HAP-1 (cell line): ENCODE measurements around the gene CDH1.

Experiments
- DNase-seq, 2 experiments: peaks; one replicate each; pipeline ENCODE4 v3.0.0-alpha.2; 2016 to 2020; ENCODE audit warnings: low spot score in 2 of 2
- H3K27me3 ChIP-seq: fragments of 250-450 bp; sonication (Bioruptor Pico); 2 replicates; pipeline ENCODE4 v1.5.1; 2020; ENCODE audit warnings: low read depth, mild to moderate bottlenecking, moderate library complexity
- H3K36me3 ChIP-seq: fragments of 250-450 bp; sonication (Bioruptor Pico); replicated peaks from 2 replicates; pipeline ENCODE4 v1.5.1; 2020; ENCODE audit warnings: mild to moderate bottlenecking
- H3K4me1 ChIP-seq: fragments of 250-450 bp; sonication (Bioruptor Pico); 2 replicates; pipeline ENCODE4 v1.5.1; 2020; ENCODE audit warnings: mild to moderate bottlenecking
- H3K4me3 ChIP-seq: fragments of 250-450 bp; sonication (Bioruptor Pico); 2 replicates; pipeline ENCODE4 v1.5.1; 2020; ENCODE audit warnings: mild to moderate bottlenecking, moderate library complexity
- H3K9me3 ChIP-seq: fragments of 250-450 bp; sonication (Bioruptor Pico); 2 replicates; pipeline ENCODE4 v1.5.1; 2020; ENCODE audit warnings: mild to moderate bottlenecking, moderate library complexity
- in situ Hi-C: fragments of 300-500 bp; cut with MboI; formaldehyde crosslinking; loops from 3 replicates; pipeline ENCODE4 v1.14.3; 2020; ENCODE audit warnings: low sequenced_read_pairs, inconsistent platforms, mixed read lengths

The CDH1 gene

GRCh38 chr16:68848786-68849185 is 111.7 kb downstream of the CDH1 start:
- in situ Hi-C loops, result loop anchor here (5.0 kb wide), 1 partner anchor 269 kb away; no protein-coding TSS in a partner anchor
- no peak for DNase-seq
- no peaks in the 10 kb centered on the region for H3K36me3 ChIP-seq

GRCh38 chr16:68850481-68850880 is 113.4 kb downstream of the CDH1 start:
- Histone ChIP-seq H3K36me3 (no peaks in the 10 kb centered on the region), H3K4me1 (peaks cover 3% of the 10 kb centered on the region; the same call in 1 of the 2 replicates), H3K4me3 (no peak overlapping the region), H3K27me3 (no peaks in the 10 kb centered on the region), H3K9me3 (no peaks in the 10 kb centered on the region)
- DNase-seq, result no peak
- in situ Hi-C loops, result no loop called here

More at GRCh38 chr16:68848786-68849185, 111.7 kb downstream of the CDH1 start:
- Histone ChIP-seq H3K4me3 (no peak overlapping the region), H3K9me3 (no peaks in the 10 kb centered on the region), H3K27me3 (no peaks in the 10 kb centered on the region), H3K4me1 (peaks cover 10% of the 10 kb centered on the region)

- H3K36me3 ChIP-seq, result no peaks in the 10 kb centered on the region
- H3K4me3 ChIP-seq, result no peak overlapping the region
- H3K9me3 ChIP-seq, result no peaks in the 10 kb centered on the region
- H3K4me1 ChIP-seq, result peaks cover 7% of the 10 kb centered on the region
- H3K27me3 ChIP-seq, result no peaks in the 10 kb centered on the region
- in situ Hi-C loops, result no loop called here
- no peak for DNase-seq
Observed at GRCh38 chr16:68851601-68852000, 114.5 kb downstream of the CDH1 start.

GRCh38 chr16:68857479-68857878 is 120.4 kb downstream of the CDH1 start:
- no peak for DNase-seq
- peaks cover 4% of the 10 kb centered on the region for H3K4me1 ChIP-seq
- no peak overlapping the region for H3K4me3 ChIP-seq
- H3K36me3 ChIP-seq, result peaks cover 2% of the 10 kb centered on the region; the same call in 1 of the 2 replicates
- in situ Hi-C loops, result no loop called here
- H3K27me3 ChIP-seq, result no peaks in the 10 kb centered on the region
- no peaks in the 10 kb centered on the region; the same call in 1 of the 2 replicates for H3K9me3 ChIP-seq

GRCh38 chr16:68859828-68860227 is 122.7 kb downstream of the CDH1 start:
- no peak for DNase-seq
- H3K9me3 ChIP-seq, result no peaks in the 10 kb centered on the region; the same call in 1 of the 2 replicates
- H3K4me3 ChIP-seq, result no peak overlapping the region
- peaks cover 2% of the 10 kb centered on the region; the same call in 1 of the 2 replicates for H3K36me3 ChIP-seq
- in situ Hi-C loops, result no loop called here
- H3K4me1 ChIP-seq, result peaks cover 4% of the 10 kb centered on the region
- no peaks in the 10 kb centered on the region for H3K27me3 ChIP-seq

- peaks cover 2% of the 10 kb centered on the region; the same call in 1 of the 2 replicates for H3K36me3 ChIP-seq
- no peak for DNase-seq
- H3K4me1 ChIP-seq, result peaks cover 2% of the 10 kb centered on the region
- H3K4me3 ChIP-seq, result no peak overlapping the region
- in situ Hi-C loops, result no loop called here
- H3K9me3 ChIP-seq, result no peaks in the 10 kb centered on the region; the same call in 1 of the 2 replicates
- no peaks in the 10 kb centered on the region for H3K27me3 ChIP-seq
Observed at GRCh38 chr16:68860978-68861892, 124.1 kb downstream of the CDH1 start.

GRCh38 chr16:68866933-68867332 is 129.8 kb downstream of the CDH1 start:
- in situ Hi-C loops, result no loop called here
- no peak overlapping the region for H3K4me3 ChIP-seq

GRCh38 chr16:68869492-68870088 is 132.5 kb downstream of the CDH1 start:
- DNase-seq, result peak in 1 of 2 experiments; percentile 39
- no peaks in the 10 kb centered on the region for H3K27me3 ChIP-seq
- no peak overlapping the region for H3K4me3 ChIP-seq
- H3K9me3 ChIP-seq, result no peaks in the 10 kb centered on the region
- in situ Hi-C loops, result no loop called here
- H3K4me1 ChIP-seq, result peaks cover 11% of the 10 kb centered on the region
- H3K36me3 ChIP-seq, result no peaks in the 10 kb centered on the region; the same call in 1 of the 2 replicates

More at GRCh38 chr16:68866933-68867332, 129.8 kb downstream of the CDH1 start:
- H3K9me3 ChIP-seq, result no peaks in the 10 kb centered on the region
- H3K36me3 ChIP-seq, result no peaks in the 10 kb centered on the region; the same call in 1 of the 2 replicates
- no peak for DNase-seq
- no peaks in the 10 kb centered on the region for H3K27me3 ChIP-seq
- peaks cover 11% of the 10 kb centered on the region for H3K4me1 ChIP-seq

GRCh38 chr16:68873635-68874471 is 136.8 kb downstream of the CDH1 start:
- no peaks in the 10 kb centered on the region for H3K36me3 ChIP-seq
- H3K9me3 ChIP-seq, result no peaks in the 10 kb centered on the region
- no peak for DNase-seq
- peaks cover 10% of the 10 kb centered on the region for H3K4me1 ChIP-seq
- no peak overlapping the region for H3K4me3 ChIP-seq
- H3K27me3 ChIP-seq, result no peaks in the 10 kb centered on the region
- in situ Hi-C loops, result no loop called here

GRCh38 chr16:68875871-68876270 is 138.8 kb downstream of the CDH1 start:
- Histone ChIP-seq H3K9me3 (no peaks in the 10 kb centered on the region), H3K36me3 (peaks cover 7% of the 10 kb centered on the region; the same call in 1 of the 2 replicates), H3K4me1 (no peaks in the 10 kb centered on the region), H3K4me3 (no peak overlapping the region), H3K27me3 (no peaks in the 10 kb centered on the region)
- in situ Hi-C loops, result no loop called here
- no peak for DNase-seq

- no peak for DNase-seq
- H3K36me3 ChIP-seq, result peaks cover 7% of the 10 kb centered on the region; the same call in 1 of the 2 replicates
- H3K4me1 ChIP-seq, result peaks cover 15% of the 10 kb centered on the region
- H3K4me3 ChIP-seq, result no peak overlapping the region
- in situ Hi-C loops, result no loop called here
- no peaks in the 10 kb centered on the region for H3K27me3 ChIP-seq
- no peaks in the 10 kb centered on the region for H3K9me3 ChIP-seq
Observed at GRCh38 chr16:68883685-68884084, 146.6 kb downstream of the CDH1 start.

- DNase-seq, result no peak
- no peaks in the 10 kb centered on the region for H3K27me3 ChIP-seq
- H3K4me1 ChIP-seq, result peaks cover 15% of the 10 kb centered on the region
- H3K36me3 ChIP-seq, result peaks cover 7% of the 10 kb centered on the region; the same call in 1 of the 2 replicates
- H3K9me3 ChIP-seq, result no peaks in the 10 kb centered on the region
- in situ Hi-C loops, result no loop called here
- H3K4me3 ChIP-seq, result no peak overlapping the region
Observed at GRCh38 chr16:68884401-68884800, 147.3 kb downstream of the CDH1 start.
